H9 (cell line): ENCODE data around the gene GOLGA7B. TPM values are rescaled to one million over a fixed set of nuclear protein-coding genes. Genes with fewer than 3 reads are reported as not detected.

Experiments used
- DNase-seq: peaks from one replicate; pipeline ENCODE4 v3.0.0-alpha.2; 2017
- H2AFZ ChIP-seq: one replicate; pipeline ENCODE4 v1.6.1; 2013; ENCODE audit warnings: mild to moderate bottlenecking, low read length, control low read depth, moderate library complexity
- H2AK5ac ChIP-seq: 2 replicates; pipeline ENCODE4 v1.6.1; 2013; ENCODE audit warnings: low read length, control low read depth, mixed read lengths; ENCODE audit not compliant: insufficient read length
- H2BK120ac ChIP-seq: one replicate; pipeline ENCODE4 v1.6.1; 2013; ENCODE audit warnings: low read depth, mild to moderate bottlenecking, low read length, control low read depth, inconsistent platforms; ENCODE audit not compliant: poor library complexity, severe bottlenecking
- H2BK12ac ChIP-seq: 2 replicates; pipeline ENCODE4 v1.6.1; 2013; ENCODE audit warnings: low read length, control low read depth, mixed read lengths, low read depth; ENCODE audit not compliant: insufficient read length
- H2BK15ac ChIP-seq: 2 replicates; pipeline ENCODE4 v1.6.1; 2013; ENCODE audit warnings: low read depth, low read length, control low read depth
- H2BK20ac ChIP-seq: one replicate; pipeline ENCODE4 v1.6.1; 2013; ENCODE audit warnings: low read depth, mild to moderate bottlenecking, low read length, control low read depth, inconsistent platforms; ENCODE audit not compliant: poor library complexity, severe bottlenecking
- H2BK5ac ChIP-seq: 2 replicates; pipeline ENCODE4 v1.6.1; 2013; ENCODE audit warnings: low read length, control low read depth, mixed read lengths; ENCODE audit not compliant: insufficient read length
- H3K14ac ChIP-seq: 2 replicates; pipeline ENCODE4 v1.6.1; 2013; ENCODE audit warnings: low read length, control low read depth; ENCODE audit not compliant: insufficient read depth
- H3K18ac ChIP-seq: 2 replicates; pipeline ENCODE4 v1.6.1; 2013; ENCODE audit warnings: low read depth, mild to moderate bottlenecking, mixed read lengths, low read length, control low read depth; ENCODE audit not compliant: insufficient read length
- H3K23ac ChIP-seq: 2 replicates; pipeline ENCODE4 v1.6.1; 2013; ENCODE audit warnings: low read length, control low read depth, mixed read lengths, low read depth; ENCODE audit not compliant: insufficient read length
- H3K23me2 ChIP-seq: 2 replicates; pipeline ENCODE4 v1.6.1; 2013; ENCODE audit warnings: low read depth, mild to moderate bottlenecking, mixed read lengths, low read length, control low read depth; ENCODE audit not compliant: insufficient read length, poor library complexity, severe bottlenecking
- H3K27ac ChIP-seq: 2 replicates; pipeline ENCODE4 v1.5.1; 2013; ENCODE audit warnings: low read length, control low read depth, mixed read lengths, low read depth; ENCODE audit not compliant: insufficient read length
- H3K27me3 ChIP-seq: 2 replicates; pipeline ENCODE4 v1.6.1; 2013; ENCODE audit warnings: low read length, control low read depth, inconsistent platforms; ENCODE audit not compliant: insufficient read depth
- H3K4ac ChIP-seq: 2 replicates; pipeline ENCODE4 v1.6.1; 2013; ENCODE audit warnings: low read depth, mild to moderate bottlenecking, control low read depth, inconsistent platforms, low read length, moderate library complexity
- H3K4me1 ChIP-seq: 2 replicates; pipeline ENCODE4 v1.6.1; 2013; ENCODE audit warnings: low read length, control low read depth, inconsistent platforms; ENCODE audit not compliant: insufficient read depth
- H3K4me2 ChIP-seq: 2 replicates; pipeline ENCODE4 v1.6.1; 2013; ENCODE audit warnings: low read length, control low read depth, mixed read lengths; ENCODE audit not compliant: insufficient read length, insufficient read depth
- H3K56ac ChIP-seq: 2 replicates; pipeline ENCODE4 v1.6.1; 2013; ENCODE audit warnings: low read depth, mild to moderate bottlenecking, mixed read lengths, low read length, control low read depth; ENCODE audit not compliant: insufficient read length
- H3K79me1 ChIP-seq: 2 replicates; pipeline ENCODE4 v1.6.1; 2013; ENCODE audit warnings: low read depth, mild to moderate bottlenecking, moderate library complexity, low read length, control low read depth, inconsistent platforms; ENCODE audit not compliant: insufficient read depth, poor library complexity, severe bottlenecking
- H3K79me2 ChIP-seq: 2 replicates; pipeline ENCODE4 v1.6.1; 2013; ENCODE audit warnings: low read length, control low read depth, inconsistent platforms; ENCODE audit not compliant: insufficient read depth
- H3K9ac ChIP-seq: 2 replicates; pipeline ENCODE4 v1.6.1; 2013; ENCODE audit warnings: low read length, control low read depth, mixed read lengths; ENCODE audit not compliant: insufficient read length; ENCODE audit errors: extremely low read depth
- H3K9me3 ChIP-seq: one replicate; pipeline ENCODE4 v1.6.1; 2013; ENCODE audit warnings: low read depth, low read length, inconsistent platforms; ENCODE audit not compliant: control insufficient read depth
- H3T11ph ChIP-seq: one replicate; pipeline ENCODE4 v1.6.1; 2013; ENCODE audit warnings: mild to moderate bottlenecking, low read length, control low read depth, inconsistent platforms
- H4K20me1 ChIP-seq: one replicate; pipeline ENCODE4 v1.6.1; 2013; ENCODE audit not compliant: control insufficient read depth, insufficient read length, insufficient read depth
- H4K5ac ChIP-seq: 2 replicates; pipeline ENCODE4 v1.6.1; 2013; ENCODE audit warnings: low read depth, mild to moderate bottlenecking, mixed read lengths, low read length, control low read depth; ENCODE audit not compliant: insufficient read length
- H4K8ac ChIP-seq: replicated peaks from 2 replicates; pipeline ENCODE4 v1.6.1; 2013; ENCODE audit warnings: low read length, control low read depth, mixed read lengths, low read depth; ENCODE audit not compliant: insufficient read length
- H4K91ac ChIP-seq: 2 replicates; pipeline ENCODE4 v1.6.1; 2013; ENCODE audit warnings: low read depth, mild to moderate bottlenecking, moderate library complexity, mixed read lengths, low read length, control low read depth; ENCODE audit not compliant: insufficient read length
- H3K27ac Mint-ChIP-seq, 3 experiments: 2 replicates in 2 of 3; 3 replicates in 1 of 3; pipeline ENCODE4 v1.8.0; 2020 to 2021; ENCODE audit warnings: mixed read lengths in 3 of 3, mild to moderate bottlenecking in 1 of 3, moderate library complexity in 1 of 3
- H3K27me3 Mint-ChIP-seq: 2 replicates; pipeline ENCODE4 v1.8.0; 2021; ENCODE audit warnings: low read depth, mild to moderate bottlenecking, moderate library complexity, mixed read lengths
- H3K36me3 Mint-ChIP-seq, 3 experiments: 2 replicates in 2 of 3; 3 replicates in 1 of 3; pipeline ENCODE4 v1.8.0; 2020 to 2021; ENCODE audit warnings: low read depth in 3 of 3, mixed read lengths in 3 of 3; ENCODE audit not compliant: insufficient read depth in 1 of 3
- H3K4me1 Mint-ChIP-seq, 2 experiments: 2 replicates each; pipeline ENCODE4 v1.8.0; 2020; ENCODE audit warnings: mixed read lengths in 2 of 2
- H3K4me3 Mint-ChIP-seq, 2 experiments: 2 replicates in 1 of 2; 3 replicates in 1 of 2; pipeline ENCODE4 v1.8.0; 2020 to 2021; ENCODE audit warnings: mild to moderate bottlenecking in 2 of 2, mixed read lengths in 2 of 2, moderate library complexity in 1 of 2
- H3K9me3 Mint-ChIP-seq, 2 experiments: 2 replicates in 1 of 2; 3 replicates in 1 of 2; pipeline ENCODE4 v1.8.0; 2020; ENCODE audit warnings: mild to moderate bottlenecking in 2 of 2, mixed read lengths in 2 of 2, moderate library complexity in 1 of 2
- CTCF ChIP-seq: fragments of 200-600 bp; sonication (generic); conservative IDR thresholded peaks from 3 replicates; pipeline ENCODE4 v1.8.0; 2021; ENCODE audit warnings: antibody characterized with exemption, mild to moderate bottlenecking
- WGBS: extraction: QIAGEN DNeasy Blood & Tissue Kit; methylation state at CpG from one replicate; pipeline ENCODE4 v1.1.7; 2013; ENCODE audit warnings: missing lambda C conversion rate, low lambda C conversion rate, mixed read lengths; ENCODE audit not compliant: insufficient read length; ENCODE audit errors: extremely low coverage; 5-methylcytosine and 5-hydroxymethylcytosine counted together
- total RNA-seq: library from RNA; stranded (reverse); gene quantifications from 2 replicates; pipeline ENCODE4 v1.2.1, GENCODE V29; 2021

GOLGA7B gene
- total RNA-seq, 1 experiment from 2014 or later, result 0.04 TPM

- no peaks in the 10 kb centered on the region for H3K79me2 ChIP-seq
- H3K9me3 ChIP-seq, result no peaks in the 10 kb centered on the region
- no peak for DNase-seq
- H3K79me1 ChIP-seq, result no peaks in the 10 kb centered on the region
- no peak for TF ChIP-seq CTCF
- no peak overlapping the region for H2BK20ac ChIP-seq
- H2BK15ac ChIP-seq, result no peak overlapping the region
- H3K27ac ChIP-seq, result no peak overlapping the region
- Mint-ChIP-seq H3K36me3 (no peaks in the 10 kb centered on the region), H3K9me3 (no peaks in the 10 kb centered on the region), H3K27ac (no peak overlapping the region), H3K4me1 (peaks cover 18 to 31% of the 10 kb centered on the region in 2 experiments), H3K27me3 (peaks cover 7% of the 10 kb centered on the region), H3K4me3 (no peak overlapping the region)
- H3K56ac ChIP-seq, result no peak overlapping the region
- no peak overlapping the region for H2AK5ac ChIP-seq
- no peaks in the 10 kb centered on the region for H3K27me3 ChIP-seq
- no peaks in the 10 kb centered on the region for H4K20me1 ChIP-seq
- H2AFZ ChIP-seq, result no peak overlapping the region
- H3K23me2 ChIP-seq, result no peaks in the 10 kb centered on the region
- no peak overlapping the region for H3K9ac ChIP-seq
- no peak overlapping the region for H3K14ac ChIP-seq
- peaks cover 2% of the 10 kb centered on the region for H3K4me1 ChIP-seq
- H2BK120ac ChIP-seq, result no peak overlapping the region
- no peak overlapping the region for H3K18ac ChIP-seq
- H4K5ac ChIP-seq, result no peak overlapping the region
- H3K4ac ChIP-seq, result no peak overlapping the region
- no peak overlapping the region for H2BK5ac ChIP-seq
- no peak overlapping the region for H4K8ac ChIP-seq
- no CpG with 5 or more reads among the region's 4 CpGs for WGBS
- no peak overlapping the region for H2BK12ac ChIP-seq
- H3K23ac ChIP-seq, result no peak overlapping the region
- H3T11ph ChIP-seq, result no peak overlapping the region
- no peak overlapping the region for H3K4me2 ChIP-seq
- H4K91ac ChIP-seq, result no peak overlapping the region
These were observed 18.6 kb downstream of the GOLGA7B start for GRCh38 chr10:97868134-97868685.
